HG02571 (cell line): Measurements from ENCODE around the gene PCIF1.
"Not testable (repeated sequence)": the region's sequence is repeated elsewhere in the genome, so short reads cannot be mapped to it uniquely, and the experiment has no call there.

Source experiments
- ATAC-seq: cut with Tn5 transposase; IDR thresholded peaks from one replicate; pipeline ENCODE4 v1.9.1; 2021; ENCODE audit warnings: mild to moderate bottlenecking, moderate library complexity; ENCODE audit not compliant: unreplicated experiment

PCIF1 gene

DNA sequence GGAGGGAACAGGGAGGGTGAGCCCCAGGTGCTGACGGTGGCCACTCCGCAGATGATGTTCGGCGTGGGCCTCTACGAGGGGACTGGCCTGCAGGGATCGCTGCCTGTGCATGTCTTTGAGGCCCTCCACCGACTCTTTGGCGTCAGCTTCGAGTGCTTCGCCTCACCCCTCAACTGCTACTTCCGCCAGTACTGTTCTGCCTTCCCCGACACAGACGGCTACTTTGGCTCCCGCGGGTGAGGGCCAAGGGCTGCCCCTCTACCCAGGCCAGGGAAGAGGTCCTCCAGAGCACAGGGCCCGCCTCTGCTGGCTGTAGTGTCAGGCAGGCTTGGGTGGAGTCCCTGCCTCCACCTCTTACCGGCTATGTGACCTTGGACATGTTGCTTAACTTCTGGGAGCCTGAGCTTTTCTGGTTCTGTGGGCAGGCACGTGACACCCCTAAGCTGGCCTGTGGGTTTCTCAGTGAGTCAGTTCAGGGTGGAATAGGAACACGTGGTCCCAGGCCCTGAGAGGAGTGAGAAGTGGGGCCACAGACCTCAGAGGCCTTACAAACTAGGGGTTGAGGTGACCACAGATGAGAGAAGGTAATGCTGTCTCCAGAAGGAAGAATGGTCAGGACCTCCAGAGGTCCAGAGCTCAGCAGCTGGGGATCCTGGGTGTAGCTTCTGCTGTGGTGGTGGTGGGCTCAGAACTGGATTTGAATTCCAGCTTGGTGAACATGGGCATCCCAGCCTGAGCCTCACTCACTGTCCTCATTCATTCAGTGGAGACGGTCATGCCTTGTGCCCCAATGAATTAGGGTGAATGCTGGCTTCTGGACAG, 11.9 kb downstream of the PCIF1 start:
- ATAC-seq, result no peak

DNA sequence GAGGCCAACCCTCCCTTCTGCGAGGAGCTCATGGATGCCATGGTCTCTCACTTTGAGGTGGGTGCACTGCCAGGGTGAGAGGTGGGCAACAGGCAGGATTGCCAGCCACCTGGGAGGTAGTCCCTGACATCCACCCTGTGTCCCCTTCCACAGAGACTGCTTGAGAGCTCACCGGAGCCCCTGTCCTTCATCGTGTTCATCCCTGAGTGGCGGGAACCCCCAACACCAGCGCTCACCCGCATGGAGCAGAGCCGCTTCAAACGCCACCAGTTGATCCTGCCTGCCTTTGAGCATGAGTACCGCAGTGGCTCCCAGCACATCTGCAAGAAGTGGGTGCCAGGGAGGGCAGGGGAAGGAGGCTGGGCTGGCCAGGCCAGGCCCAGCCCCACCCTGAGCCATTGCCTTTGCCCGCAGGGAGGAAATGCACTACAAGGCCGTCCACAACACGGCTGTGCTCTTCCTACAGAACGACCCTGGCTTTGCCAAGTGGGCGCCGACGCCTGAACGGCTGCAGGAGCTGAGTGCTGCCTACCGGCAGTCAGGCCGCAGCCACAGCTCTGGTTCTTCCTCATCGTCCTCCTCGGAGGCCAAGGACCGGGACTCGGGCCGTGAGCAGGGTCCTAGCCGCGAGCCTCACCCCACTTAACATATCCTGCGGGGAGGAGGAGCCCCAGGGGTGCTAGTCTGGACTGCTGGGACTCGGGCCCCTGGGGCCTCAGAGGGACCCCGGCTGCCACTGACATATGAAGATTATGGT, 12.8 kb downstream of the PCIF1 start:
- no peak for ATAC-seq

DNA sequence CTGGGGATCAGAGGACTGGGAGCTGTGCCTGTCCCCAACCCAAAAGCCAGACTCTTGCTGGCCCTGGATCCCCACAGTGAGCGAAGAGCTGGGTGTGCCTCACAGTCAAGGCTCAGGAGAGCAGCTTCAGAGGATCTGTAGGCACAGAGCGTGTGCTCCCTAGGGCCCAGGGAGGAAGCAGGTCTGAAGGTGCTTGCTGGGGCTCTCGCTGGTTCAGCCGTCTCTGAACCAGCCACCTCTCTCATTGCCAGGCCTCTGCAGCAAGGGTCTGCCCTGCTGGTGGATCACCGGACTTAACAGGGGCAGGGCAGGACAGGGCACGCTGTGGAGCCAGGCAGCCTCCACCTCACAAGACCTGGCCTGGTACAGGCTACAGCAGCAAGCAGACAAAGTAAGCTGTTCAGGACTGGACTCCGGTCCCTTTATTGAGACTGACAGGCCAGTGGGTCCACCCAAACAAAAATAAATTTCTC, 13.8 kb downstream of the PCIF1 start:
- ATAC-seq, result no peak

DNA sequence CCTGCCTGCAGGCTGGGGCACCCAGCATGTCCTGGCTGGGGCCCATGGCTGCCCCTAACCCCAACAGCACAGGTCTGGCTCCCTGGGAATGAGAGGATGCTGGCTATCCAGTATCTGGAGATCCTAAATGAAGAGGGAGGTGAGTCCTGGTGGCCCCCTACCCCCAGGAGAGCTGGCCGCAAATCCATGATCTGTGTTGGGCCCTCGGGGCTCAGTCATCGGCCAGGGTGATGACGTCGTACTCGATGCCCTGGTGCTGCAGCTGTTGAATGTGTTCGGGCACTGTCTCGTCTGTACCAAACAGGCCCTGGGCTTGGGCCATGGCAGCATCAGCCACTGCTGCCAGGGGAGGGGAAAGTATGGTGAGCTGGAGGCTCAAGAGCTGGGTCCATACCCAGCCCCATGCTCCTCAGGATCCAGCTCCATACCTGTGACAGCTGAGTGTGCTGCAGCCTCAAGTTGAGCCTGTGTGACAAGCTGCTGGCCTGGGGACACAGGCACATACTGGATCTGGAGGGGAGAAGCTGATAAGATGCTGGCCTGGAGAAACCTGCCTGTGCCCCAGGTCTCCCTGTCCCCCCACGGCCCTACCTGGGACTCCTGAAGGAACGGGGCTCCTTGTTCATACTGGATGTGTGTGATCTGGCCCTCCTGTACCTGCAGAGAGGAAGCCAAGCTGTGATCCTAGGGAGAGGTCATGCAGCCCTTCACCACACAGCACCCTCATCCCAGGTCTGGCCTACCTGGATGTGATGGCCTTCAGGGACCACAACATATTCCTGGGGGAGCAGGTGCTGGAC, 14.5 kb downstream of the PCIF1 start:
- no peak for ATAC-seq

DNA sequence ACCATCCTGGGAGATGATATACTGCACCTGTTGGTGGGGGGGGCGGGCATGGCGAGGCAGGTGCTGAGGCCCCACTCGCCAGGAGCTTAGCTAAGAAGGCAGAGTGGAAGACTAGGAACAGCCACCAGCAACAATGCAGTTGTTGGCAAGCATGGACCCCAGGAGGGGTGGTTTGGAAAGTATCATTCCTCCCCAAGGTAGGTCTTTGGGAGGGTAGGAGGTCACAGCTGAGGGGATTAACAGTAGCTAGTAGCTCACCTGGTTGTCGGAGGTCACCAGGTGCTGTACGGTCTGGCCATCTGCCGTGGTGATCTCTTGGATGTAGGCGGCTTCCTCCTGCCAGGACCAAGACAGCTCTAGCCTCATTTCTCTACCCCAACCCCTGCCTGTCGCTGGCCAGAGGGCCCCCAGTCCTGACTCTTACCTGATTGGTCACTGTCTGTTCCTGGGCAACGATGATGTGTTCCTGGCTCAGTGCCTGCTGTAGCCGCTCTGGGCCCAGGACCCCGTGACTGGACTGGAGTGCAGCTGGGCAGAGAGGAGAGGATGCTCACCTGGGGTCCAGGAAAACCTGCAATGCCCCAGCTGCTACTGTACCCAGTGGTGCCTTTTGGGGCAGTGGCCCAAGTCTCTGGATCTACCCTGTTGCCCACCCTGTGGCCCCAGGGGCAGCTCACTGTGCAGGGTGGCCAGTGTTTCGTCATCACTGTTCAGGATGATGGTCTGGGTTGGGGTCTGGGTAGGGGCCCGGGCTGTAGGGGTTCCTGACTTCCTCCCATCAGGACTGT, 15.3 kb downstream of the PCIF1 start:
- ATAC-seq, result no peak

DNA sequence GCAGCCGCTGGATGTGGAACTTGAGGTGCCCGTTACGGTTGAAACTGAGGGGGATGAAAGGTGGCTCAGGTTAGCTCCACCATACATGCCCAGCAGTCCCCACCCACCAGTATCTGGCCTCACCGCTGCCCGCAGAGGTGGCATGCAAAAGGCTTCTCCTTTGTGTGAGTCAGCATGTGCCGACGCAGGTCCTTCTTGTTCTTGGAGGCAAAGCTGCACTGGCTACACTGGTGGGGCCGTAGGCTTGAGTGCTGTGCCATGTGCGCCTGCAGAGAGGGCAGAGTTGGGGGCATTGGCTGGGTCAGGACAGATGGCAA, 15.8 kb downstream of the PCIF1 start:
- ATAC-seq, result no peak

DNA sequence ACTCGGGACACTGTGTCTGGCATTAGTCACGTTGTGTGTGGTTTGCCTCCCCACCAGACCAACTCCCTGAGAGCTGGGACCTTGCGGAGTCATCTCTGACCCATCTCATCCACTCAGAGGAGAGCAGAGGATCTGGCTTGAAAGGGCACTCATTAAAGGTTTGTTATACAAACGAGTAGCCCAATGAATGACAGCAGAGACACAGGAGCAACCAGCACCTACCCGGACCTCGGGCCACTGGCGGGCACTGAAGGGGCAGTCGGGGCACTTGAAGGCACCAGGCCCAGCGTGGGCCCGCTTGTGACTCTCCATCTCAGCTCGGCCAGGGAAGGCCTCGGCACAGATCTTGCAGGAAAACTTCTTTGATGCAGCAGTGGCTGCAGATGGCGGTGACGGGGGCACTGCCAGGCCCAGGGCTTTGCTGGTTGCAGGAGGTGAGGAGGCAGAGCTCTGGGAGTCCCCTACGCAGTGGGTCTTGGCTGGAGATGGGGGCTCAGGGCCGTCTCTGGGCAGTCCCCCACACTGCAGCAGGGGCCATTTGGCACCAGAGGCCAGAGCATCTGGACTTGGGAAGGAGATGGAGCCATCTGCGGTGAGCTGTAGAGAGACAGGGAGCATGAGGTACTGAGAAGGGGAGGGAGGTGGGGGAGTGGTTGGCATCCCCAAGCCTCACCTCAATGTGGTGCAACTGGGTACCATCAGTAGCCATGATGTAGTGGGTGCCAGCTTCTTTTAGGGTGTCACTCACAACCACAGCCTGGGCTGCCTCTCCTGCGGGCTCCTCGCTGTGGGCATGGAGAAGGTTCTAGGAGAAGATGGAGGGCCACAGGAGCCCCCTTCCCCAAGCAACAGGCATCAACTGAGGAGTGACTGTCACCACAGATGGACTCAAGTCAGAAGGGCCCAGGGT, 17.7 kb downstream of the PCIF1 start:
- no peak for ATAC-seq

DNA sequence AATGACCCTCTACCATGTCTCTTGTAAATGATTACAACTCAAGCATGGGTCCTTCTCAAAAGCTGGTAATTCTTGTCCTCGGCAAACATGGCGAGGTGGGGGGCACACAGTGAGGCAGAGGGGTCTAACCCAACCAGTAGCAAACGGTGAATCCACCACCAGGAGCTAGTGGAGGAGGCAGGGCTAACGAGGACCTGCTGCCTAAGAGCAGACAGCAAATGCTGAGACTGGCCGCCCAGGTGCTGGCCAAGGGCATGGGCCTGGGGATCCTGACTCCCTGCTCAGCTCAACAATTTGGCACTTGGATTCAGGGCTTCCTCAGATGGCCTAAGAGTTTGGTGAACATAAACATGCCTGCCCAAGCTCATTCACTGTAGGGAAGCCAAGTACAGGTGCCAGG, 18.4 kb downstream of the PCIF1 start:
- no peak for ATAC-seq

DNA sequence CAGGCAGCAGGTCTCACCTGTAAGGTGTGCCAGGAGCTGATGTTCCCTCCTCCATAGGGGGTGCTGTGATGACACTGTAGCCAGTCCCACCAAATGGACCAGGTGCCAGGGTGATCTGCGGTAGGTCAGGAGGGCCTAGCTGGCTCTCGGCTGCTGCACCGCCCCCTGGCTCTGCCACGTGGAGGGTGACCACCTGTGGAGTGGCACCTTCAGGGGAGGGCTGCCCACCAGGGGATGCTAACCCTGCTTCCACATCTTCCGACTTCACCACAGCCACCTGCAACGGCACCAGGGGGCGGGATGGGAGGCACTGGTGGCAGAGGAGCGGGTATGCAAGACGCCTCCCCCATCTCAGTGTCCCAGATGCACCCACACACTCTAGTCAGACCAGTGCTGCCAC, 19.2 kb downstream of the PCIF1 start:
- ATAC-seq, result no peak

DNA sequence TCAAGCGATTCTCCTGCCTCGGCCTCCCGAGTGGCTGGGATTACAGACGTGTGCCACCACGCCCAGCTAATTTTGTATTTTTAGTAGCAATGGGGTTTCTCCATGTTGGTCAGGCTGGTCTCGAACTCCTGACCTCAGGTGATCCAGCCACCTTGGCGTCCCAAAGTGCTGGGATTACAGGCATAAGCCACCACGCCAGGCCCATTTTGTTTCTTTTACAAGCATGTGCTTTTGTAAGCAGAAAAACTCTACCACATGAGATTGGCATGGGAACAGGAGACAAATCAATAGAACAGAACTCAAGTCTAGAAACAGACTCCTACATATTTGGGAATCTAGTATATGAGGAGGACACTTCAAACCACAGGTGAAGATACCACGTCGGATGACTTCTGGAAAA, 21.8 kb downstream of the PCIF1 start:
- ATAC-seq, result not testable (repeated sequence)

DNA sequence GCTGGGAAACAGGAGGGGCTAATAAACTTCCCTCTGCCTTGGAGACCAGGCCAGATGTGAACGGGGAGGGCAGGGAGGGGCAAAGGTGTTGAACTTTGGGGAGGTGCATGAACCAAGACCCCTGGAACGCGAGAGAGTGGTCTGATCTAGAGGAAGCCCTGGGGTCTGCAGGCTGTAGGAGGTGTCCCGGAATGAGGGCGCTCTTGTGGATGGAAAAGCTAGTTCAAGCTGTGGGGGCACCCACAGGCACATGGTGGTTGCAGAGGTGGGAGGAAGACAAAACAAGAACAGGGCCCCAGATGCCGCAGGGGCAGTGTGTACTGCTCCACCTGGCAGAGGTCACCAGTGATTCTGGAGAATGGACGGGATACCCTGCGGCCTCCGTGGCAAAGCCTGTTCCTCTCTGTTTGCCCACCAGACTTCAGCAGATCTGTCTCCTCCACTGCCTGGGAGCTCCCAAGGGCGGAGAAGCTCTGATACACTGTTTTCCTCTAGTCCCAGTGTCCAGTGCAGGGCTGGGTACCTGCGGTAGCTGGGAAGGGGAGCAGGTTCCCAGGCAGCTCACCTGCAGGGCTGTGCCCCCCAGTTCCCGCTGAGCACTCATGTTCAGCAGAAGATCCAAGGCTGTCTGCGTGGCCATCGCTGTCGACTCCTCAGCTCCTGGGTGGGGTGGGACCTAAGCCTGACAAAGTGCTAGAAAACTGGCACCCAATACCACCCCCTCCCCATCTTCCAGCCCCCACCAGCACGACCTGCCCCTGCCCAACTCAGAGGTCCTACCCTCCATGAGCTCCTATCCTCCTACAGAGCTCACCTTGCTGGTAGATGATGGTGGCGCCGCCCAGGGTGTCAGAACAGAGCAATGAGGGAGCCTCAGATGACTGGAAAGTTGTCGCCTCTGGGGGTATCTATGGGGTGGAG, 22.8 kb downstream of the PCIF1 start:
- ATAC-seq, result no peak

DNA sequence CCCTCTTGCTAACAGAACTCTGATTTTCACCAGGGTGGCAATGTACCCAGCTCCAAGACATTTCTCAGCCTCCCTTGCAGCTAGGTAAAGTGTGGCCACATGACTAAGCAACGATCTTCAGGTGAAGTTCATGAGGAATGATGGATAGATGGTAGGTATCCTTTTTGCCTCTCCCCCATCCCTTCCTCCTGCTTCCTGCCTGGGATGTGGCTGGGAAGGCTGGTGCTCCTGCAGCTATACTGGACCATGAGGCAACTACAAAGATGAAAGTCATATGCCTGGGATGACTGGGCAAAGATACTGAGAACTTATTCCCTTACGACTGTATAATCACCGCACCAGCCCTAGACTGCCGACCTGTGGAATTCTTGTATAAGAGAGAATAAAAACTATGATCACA, 24.1 kb downstream of the PCIF1 start:
- no peak for ATAC-seq

DNA sequence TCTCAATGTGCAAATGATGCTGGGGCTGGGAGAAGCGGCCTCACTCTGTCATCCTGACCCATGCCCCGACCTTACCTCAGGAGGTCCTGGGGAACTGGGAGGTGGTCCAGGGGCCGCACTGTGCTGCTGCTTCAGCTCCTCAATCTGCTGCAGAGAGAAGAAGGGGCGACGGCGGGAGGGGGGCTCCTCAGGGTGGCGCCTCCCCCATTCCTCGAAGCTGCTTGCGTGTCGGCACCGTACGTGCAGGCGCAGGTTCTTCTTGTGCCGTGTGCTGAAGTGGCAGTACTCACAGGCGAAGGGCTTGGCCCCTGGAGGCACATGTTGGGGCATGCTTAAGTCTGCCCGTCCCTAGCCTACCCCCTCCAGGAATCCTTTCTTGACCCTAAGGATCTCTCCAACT, 24.6 kb downstream of the PCIF1 start:
- no peak for ATAC-seq

DNA sequence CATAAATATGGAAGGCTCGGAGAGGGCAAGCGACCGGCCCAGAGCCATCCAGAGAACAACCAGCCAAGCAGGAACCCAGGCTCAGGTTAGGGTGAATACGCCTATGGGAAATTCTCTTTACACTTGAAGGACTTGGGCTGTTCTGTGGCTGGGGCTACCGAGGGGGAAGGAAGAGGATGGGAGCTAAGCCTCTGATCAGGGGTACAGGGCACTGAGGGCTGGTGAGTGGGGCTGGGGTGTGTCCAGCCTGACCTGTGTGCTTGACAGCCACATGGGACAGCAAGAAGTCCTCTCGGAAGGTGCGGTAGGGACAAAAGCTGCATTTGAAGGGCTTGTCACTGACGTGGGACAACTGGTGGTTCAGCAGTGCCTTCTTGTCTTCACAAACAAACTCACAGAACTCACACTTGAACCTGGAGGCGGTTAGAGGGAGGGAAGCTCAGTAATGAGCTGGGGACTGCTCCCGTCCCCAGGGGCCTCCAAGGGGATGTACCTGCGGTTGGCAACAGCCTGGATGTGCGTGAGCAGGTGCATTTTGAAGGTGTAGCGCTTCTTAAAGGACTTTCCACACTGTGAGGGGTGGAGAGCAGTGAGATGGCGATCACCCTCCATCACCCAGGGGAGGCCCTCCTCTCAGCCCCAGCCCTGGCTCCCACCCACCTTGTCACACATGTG, 25.6 kb downstream of the PCIF1 start:
- ATAC-seq, result no peak

DNA sequence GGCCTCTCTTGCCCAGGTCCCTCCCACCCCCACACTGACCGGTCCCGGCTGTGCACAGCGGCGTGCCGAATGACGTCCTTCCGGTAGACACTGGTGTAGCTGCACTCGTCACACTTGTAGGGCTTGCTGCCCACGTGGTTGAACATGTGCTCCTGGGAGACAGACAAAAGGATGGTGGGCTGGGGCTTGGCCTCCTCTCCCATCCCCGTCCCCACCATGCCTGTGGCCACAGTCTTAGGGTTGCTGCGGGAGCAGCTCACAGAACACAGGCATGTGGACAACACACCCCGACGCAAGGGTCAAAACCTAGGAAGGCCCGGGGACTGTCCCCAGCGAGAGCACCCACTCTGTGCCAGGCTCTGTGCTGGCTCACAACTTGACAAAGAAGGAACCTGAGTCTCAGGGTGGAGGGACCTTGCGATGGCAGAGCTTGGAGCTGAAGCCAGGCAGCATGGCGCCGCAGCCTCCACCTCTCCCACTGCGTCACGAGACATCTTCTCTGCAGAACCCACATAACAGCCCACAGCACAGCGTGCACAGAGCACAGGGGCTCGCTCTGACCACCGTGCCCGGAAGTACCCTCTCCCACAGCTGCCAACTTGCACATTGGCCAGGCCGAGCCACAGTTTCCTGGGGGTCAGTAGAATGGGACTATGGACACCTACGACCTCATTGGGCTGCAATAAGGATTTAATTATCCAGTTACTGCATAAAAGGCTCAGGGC, 27.7 kb downstream of the PCIF1 start:
- no peak for ATAC-seq

DNA sequence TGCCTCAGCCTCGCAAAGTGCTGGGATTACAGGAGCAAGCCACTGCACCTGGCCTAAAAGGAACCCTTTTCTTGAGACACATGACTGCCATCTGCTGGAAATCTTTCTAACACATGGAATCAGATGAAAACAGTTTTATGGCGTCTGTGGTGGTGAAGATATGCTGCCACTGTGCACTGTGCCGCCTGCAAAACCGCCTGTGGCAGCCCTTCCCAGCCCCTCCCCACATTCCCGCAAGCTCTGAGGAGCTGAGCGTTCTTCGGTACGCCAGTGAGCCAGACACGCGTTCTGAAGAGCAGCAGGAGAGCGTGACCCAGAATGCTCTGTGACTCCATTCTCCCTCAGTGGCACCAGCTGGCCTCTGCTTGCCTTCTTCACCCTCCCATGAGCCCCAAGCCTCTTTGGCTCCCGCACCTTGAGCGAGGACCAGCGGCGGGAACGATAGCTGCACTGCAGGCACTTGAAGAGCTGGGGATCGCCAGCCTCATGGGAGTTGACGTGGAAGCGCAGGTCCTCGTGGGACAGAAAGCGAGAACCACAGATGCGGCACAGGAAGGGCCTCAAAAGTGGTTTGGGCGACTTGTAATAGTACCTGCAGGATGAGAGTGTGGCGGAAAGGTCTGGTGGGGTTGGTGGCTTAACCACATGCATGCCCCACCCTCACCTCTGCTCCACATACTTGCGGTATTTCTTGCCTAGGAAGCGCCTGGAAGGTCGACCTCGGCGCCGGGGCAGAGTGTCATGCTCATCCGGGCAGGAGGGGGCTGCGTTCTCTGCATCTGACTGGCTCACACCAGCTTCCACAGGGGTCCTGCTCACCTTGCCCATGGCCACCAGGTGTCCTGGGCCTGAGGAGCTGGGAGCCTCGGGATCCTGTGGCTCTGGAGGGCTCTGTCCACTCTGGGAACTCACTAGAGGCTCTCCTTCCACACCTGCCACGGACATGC, 28.8 kb downstream of the PCIF1 start:
- ATAC-seq, result no peak
